Measurements from ENCODE around the gene ANKRD36C.
"Not testable (repeated sequence)": the region's sequence is repeated elsewhere in the genome, so short reads cannot be mapped to it uniquely, and the experiment has no call there.

Gene ANKRD36C

GRCh38 chr2:95799147-95799889 lies 192.3 kb downstream of the ANKRD36C start:
- DNase-seq (ENCODE audit: low read depth in 2 of 2), result not testable (repeated sequence)

DNA sequence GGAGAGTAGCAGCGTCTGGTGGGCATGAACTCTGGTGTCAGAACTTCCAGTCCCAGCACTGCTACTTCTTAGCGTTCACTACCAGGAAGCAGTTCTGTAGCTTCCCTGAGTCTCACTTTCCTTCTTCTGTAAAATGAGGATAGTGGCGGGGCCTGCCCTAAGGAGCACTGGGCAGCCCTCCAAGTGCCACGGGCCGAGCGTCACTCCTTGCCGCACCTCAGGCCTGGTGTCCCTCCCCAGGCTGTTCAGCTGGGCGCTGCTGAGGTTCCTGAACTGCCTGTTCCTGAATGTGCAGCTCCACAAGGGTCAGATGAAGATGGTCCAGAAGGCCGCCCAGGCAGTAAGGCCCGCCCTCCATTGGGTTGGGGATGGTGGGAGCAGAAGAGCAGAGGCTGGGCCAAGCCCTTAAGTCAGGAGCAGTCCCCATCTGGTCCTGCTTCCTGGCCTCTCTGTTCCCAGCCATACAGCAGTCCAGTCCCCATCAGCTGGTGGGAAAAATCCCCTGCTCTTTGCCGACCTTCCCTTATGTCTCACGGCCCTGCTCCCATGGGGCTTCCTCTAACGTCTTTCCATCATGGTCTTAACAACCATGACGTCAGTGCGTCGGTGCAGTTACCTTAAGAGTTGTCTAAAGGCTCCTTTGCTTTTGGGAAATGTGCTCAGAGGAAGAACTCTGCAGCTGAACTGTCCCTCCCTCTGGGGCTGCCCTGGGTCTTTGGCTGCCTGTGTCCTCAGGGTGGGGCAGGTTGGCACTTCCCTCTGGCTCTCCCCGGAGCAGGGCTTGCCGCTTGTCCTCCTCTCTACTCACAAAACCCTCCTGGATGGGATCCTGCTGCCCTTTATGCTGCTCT lies 195.2 kb downstream of the ANKRD36C start:
- not testable (repeated sequence) for DNase-seq (ENCODE audit: low read depth in 2 of 2)

DNA sequence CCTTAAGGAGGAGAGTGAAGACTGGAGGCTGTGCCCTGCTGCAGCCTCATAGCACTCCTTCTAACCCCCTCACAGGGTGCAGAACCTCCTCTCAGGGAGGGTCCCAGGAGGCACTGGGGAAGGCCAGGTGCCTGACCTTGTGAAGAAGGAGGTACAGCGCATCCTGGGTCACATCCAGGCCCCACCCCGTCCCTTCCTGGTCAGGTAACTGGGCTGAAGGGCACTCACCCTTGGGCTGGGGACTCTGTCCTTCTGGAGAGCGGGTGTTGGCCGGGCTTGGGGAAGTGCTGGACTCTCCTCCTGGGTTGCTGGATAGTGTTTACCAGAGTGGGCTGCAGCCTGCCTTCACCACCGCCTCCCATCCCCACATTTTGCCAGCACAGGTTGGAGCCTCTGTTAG lies 197.7 kb downstream of the ANKRD36C start:
- DNase-seq (ENCODE audit: low read depth in 2 of 2), result not testable (repeated sequence)

DNA sequence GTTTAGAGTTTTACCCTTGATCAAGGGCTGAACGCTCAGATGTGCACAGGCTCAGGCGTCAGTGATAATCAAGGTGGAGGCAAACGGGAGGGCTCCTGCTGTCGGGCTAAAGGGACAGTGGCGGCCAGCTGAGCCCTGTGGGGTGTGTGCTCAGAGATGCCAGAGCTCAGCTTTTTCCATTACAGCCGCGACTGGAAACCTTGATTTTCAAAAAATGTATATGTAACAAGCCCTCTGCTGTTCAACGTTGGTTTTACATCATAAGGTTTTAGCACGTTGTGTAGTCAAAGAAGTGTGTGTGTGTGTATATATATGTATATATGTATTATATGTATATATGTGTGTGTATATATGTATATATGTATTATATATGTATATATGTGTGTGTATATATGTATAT lies 201.4 kb downstream of the ANKRD36C start:
- DNase-seq (ENCODE audit: low read depth in 2 of 2), result not testable (repeated sequence)

DNA sequence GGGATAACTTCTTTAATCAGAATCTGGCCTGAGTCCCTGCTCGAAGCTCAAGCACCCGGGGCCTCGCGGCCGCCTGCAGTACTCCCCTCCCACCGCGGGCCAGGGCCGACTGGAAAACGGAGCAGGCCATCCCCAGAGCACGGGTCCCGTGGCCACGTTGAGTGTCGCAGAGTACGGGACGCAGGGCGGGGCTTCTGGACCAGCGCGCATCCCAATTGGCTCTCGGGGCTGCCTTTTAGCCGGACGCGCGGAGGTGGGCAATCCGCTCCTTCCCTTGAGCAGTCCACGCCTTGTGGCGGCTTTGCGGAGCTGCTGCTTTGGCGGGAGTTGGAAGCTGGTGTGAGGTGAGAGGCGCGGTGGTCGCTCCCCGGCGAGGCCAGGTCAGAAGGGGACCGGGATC lies 202.2 kb downstream of the ANKRD36C start:
- DNase-seq (ENCODE audit: low read depth in 2 of 2), result not testable (repeated sequence)

GRCh38 chr2:95788642-95789041 lies 203.0 kb downstream of the ANKRD36C start:
- not testable (repeated sequence) for DNase-seq (ENCODE audit: low read depth in 2 of 2)
